GM19467 (cell line): Measurements from ENCODE around the gene GALK2.

Experiments
- ATAC-seq: cut with Tn5 transposase; IDR thresholded peaks from one replicate; pipeline ENCODE4 v1.9.1; 2021; ENCODE audit warnings: mild to moderate bottlenecking, moderate library complexity; ENCODE audit not compliant: unreplicated experiment

The GALK2 gene

DNA sequence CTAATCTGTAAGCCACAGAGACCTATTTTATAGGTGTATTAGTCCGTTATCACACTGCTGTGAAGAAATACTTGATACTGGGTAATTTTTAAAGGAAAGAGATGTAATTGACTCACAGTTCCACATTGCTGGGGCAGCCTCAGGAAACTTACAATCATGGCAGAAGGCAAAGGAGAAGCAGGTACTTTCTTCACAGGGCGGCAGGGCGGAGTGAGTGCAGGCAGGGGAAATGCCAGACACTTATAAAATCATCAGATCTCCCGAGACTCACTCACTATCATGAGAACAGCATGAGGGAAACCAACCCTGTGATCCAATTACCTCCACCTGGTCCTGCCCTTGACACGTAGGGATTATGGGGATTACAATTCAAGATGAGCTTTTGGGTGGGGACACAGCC is 108.7 kb downstream of the GALK2 start:
- ATAC-seq: no peak

DNA sequence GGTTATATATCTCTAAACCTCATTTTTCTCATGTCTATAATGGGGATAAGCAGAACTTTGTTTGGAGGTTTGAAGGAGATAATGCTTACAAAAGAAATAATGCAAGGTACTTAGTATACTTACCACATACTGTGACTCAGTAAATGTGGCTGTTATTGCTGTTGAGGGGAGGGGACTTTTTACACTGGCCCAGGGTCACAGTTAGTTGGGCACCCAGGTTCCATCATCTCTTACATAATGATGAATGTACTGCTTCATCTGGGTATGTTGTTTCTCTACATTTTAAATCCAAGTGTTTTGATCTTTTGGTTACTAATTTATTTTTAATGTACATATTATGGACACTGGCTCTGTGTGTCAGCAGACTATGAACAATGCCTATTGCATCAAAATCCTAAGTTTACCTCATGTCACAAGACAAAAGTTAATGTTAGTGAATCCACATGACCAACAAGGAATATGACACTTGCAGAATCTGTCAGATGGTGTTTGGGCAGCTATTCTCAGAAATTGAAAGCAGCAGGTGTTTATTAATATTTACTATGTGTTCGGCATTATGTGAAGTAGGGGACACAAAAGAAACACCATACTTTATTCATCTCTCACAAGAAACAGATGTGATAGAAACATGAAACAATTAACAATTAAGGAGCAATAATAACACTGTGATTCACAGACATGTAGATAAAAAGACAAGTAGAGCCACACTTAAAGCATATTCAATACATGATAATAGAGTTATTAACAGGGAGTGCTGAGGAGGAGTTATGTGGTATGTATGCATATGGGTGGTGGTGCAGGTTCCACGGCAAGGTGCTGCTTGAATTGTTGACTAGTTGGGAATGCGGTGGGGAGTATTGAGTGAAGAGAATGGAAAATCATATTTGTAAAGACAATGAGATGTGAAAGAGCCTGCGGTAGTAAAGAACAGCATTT is 109.7 kb downstream of the GALK2 start:
- no peak for ATAC-seq

DNA sequence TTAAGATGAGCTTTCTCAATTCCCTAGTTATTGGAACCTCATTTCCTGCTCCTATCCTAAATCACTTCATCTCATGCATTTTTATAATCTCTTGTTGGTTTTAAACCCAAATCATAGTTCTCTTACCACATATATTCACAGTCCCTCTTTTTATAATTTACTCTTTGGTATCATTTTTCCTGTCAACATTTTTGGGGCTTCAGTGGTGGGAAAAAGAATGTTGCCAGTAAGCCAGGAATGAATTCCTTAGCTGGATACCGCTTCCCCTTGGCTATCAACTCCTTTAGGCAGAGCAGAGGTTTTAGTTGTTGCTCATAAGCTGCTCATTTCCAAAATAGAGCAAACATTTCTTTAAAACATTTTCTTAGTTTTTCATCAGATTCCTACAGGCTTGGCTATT is 112.3 kb downstream of the GALK2 start:
- no peak for ATAC-seq

DNA sequence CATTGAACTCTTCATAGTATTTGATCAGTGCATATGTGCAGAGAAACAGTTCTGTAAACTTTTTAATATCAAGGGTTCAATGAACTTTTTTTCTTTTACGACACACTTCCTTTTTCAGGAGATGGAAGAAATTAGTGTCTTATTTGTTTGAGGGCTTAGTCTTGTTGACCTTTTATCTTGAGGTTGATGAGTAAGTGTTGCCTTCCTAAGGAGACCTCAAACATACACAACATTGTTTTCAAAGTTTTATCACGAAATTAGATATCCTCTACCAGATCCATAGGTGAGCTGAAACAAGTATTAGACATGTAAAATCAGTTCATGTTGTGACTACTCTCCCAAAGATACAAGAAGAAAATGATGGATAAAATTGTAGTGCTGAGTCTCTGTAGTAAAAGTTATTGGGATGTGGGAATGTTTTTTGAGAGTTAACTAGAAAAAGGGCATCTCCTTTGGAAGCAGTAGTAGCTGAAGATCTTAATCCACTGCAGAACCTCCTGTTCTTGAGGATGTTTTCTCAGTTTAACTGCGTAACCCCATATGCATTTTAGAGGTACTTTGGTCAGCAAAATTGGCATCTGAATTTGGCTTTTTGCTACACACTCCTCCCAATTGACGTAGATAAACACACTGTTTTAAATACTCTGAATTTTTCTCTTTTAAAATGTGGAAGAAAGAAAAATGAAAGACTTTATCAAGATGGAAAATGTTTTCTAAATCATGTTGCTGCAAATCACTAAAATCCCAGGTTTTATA is 116.8 kb downstream of the GALK2 start:
- ATAC-seq: no peak

DNA sequence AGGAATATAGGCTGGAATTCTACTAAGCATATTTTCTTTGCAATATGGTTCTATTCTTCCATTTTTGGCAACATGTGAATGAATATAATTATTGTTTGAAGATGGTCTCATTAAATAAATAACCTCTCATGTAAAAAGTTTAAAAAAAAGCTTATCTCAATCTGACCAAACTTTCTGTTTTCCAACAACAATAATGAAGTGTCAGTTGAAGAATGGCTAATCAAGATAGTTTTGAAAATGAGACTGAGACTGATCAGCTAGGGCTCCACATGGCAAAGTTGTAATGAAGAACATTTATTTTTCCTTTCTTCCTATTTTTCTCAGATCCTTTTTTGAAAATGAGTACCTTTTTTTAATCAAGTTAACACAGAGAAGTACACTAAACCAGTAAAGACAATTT is 117.4 kb downstream of the GALK2 start:
- ATAC-seq: no peak

DNA sequence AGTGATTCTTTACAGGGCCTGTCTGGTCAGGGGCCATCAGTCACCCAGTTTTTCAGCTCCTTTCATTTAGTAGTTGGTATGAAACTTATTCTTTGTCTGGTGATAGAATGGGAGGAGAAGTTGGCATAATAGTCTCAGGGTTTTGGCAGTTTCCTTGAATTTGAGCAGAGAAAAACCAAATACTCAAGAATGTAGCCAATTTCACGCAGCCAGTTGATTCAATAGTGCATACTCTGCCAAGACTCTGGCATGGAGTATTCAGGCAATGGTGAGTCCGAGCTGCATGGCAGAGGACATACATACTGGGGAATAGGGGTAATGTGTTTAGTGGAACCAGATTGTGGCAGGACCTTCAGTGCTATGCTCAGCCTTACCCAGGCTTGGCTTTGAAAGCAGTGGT is 118.3 kb downstream of the GALK2 start:
- ATAC-seq: no peak

DNA sequence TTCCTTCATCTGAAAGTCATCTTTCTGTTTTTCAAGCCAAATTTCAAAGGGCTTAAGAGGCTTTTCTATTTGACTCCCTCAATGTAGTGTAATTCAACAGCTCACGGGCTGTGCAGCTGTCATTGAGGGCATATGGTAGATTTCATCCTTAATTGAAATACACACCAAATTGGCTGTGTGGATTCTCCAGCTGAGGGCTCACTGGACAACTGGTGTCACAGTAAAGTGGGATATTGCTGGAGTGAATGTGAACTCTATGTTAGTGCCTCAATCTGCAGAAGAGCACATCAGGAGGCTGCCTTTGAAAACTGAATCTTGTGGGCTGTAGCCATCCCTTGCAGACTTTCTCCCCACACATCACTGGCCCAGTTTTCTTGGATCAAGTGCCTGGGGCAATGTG is 120.1 kb downstream of the GALK2 start:
- no peak for ATAC-seq

DNA sequence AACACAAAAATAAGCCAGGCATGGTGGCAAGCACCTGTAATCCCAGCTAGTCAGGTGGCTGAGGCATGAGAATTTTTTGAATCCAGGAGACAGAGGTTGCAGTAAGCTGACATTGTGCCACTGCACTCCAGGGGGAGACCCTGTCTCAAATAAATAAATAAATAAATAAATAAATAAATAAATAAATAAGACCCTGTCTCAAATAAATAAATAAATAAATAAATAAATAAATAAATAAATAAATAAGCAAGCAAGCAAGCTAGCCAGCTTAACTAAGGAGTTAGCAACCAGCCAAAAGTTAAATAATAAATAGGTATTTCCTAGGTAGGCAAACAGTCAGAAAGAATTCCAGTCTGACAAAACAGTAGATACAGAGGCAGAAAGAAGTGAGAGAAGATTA is 123.9 kb downstream of the GALK2 start:
- ATAC-seq: no peak

DNA sequence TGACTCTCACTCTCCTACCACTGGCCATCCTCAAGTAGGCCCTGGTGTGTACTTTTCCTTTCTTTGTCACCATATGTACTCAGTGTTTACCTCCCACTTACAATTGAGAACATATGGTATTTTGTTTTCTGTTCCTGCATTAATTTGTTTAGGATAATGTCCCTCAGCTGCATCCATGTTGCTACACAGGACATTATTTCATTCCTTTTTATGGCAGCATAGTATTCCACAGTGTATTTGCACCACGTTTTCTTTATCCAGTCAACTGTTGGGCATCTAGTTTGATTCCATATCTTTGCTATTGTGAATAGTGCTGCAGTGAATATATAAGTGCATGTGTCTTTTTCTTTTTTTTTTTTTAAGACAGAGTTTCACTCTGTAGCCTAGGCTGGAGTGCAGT is 126.2 kb downstream of the GALK2 start:
- ATAC-seq: no peak

DNA sequence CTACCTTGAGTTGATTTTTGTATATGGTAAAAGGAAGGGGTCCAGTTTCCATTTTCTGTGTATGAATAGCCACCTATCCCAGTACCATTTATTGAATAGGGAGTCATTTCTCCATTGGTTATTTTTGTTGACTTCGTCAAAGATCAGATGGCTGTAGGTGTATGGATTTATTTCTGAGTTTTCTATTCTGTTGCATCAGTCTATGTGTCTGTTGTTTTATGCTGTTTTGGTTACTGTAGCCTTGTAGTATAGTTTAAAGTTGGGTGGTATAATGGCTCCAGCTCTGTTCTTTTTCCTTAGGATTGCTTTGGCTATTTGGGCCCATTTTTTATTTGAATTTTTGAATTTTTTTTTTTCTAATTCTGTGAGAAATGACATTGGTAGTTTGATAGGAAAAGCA is 127.5 kb downstream of the GALK2 start:
- ATAC-seq: no peak

DNA sequence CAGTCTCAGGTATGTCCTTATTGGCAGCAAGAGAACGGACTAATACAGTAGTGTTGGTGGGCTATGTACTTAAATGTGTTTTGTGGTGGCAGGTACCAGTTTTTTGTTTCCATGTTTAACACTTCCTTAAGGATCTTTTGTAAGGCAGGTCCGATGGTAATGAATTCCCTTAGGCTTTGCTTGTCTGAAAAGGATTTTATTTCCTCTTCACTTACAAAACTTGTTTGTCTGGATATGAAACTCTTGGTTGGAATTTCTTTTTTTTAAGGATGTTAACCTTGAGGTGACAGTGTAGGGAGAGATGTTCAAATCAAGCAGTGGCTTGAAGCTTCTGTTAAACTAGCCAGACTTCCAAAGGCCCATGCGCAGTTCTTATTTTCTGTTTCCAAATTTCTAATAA is 130.8 kb downstream of the GALK2 start:
- ATAC-seq: no peak

DNA sequence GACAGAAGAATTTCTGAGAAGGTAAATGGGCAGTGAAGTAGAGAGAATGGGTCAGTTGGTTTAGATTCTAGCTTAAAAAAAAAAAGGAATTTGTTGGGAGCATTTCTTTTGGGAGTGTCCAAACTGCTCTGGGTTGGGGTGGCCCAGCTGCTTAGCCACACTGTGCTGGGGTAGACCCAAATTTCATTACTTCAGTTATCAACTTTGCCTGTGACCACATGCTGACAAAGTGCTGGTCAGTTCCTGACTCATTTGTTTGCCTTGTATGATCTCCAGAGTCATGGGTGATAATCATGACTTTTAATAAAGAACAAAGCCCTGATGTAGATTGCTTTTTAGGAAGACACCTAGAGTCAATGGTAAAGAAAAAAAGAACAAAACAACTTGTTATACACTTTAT is 131.5 kb downstream of the GALK2 start:
- ATAC-seq: no peak

DNA sequence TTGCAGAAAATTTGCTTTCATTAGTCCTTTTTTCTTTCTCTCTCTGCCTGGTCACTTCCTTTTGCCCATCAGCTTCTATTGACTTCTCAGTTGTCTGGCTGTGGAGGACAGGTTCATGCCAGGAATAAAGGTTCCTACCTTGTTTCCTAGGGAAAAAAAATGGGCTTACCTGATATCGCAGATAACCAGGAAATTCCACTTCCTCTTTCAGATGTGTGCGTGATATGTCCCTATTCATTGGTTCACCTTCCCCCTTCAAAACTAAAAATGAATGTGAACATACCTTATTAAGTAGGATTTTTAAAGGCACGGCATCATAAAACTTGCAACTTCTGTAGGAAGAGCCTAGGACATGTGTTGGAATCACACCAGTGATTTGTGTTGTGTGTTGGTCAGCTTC is 133.0 kb downstream of the GALK2 start:
- ATAC-seq: no peak

DNA sequence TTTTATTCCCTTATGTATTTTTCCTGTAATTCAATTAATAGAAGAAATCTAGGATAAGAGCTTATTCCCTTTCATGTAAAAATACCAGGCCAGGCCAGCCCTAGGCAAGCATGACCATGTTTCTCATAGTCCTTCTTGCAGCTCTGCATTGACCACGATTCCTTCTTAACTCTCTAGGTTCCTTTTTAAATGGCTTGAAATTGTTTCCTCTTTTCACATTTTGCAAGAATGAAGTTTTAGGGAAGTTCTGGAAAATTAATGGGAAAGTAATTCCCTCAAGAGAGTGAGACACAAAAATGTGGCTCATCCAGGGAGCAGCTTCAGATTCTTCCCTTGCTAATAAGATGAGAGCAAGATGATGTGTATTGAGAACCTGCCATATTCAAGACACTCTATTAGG is 136.5 kb downstream of the GALK2 start:
- ATAC-seq: no peak

DNA sequence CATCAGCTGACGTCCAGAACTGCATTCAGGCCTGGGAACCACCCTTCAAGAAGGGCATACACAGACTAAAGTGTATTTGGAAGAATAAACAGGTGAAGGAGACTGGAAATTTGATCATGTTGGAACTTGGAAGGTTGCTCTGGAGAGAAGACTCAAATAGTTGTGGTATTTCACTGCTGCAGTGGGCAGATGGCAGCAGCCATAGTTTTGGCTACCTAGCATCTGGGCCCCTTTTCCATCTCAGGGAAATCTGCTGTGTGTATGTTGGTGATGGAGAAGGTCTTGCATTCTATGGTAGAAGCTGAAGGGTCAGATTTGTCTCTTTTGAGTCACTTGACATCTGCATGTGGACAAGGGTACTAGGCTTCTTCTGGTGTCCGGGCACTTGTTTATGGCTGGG is 138.6 kb downstream of the GALK2 start:
- no peak for ATAC-seq

DNA sequence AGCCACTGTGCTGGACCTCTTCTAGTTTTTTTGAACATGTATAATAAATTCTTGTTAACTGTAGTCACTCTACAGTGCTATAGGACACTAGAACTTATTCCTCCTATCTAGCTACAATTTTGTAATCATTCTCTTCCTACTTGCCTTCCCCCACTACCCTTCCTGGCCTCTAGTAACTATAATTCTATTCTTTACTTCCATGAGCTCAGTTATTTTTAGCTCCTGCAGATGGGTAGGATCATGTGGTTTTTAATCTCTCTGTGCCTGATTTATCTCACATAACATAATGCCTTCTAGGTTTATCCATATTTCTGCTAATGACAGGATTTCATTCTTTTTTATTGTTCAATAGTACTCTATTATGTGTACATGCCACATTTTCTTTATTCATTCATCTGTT is 139.8 kb downstream of the GALK2 start:
- no peak for ATAC-seq

DNA sequence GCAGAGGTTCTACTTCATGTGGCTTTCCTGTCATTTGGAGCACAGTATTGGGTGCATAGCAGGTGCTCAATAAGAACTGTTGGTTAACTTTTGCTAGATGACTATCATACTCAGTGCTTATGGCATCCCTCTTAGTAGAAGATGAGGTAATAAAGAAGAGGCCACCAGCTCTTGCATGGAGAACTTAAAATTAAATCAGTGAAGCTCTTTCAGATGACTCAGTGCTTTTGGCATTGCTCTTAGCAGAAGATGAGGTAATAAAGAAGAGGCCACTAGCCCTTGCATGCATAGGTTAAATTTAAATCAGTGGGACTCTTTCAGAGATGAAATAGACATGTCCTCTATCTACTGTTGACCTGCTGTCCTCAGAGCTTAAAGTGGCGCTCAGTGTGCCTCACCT is 143.6 kb downstream of the GALK2 start:
- no peak for ATAC-seq

DNA sequence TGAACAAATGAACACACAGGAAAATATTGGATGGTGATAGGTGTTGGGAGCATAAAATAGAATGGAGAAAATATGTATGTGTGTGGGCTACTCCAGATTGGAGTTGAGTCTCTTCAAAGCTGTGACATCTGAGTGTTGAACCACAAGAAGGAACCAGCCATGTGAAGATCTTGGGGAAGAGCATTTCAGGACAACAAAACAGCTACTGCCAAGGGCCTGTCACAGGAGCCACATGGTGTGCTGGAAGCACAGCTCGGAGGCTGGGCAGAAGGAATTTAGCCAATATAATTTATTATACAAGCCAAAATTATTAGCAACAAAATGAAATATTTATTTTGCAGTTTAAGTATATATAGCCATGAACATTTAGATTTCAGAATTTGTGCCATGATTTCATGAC is 144.7 kb downstream of the GALK2 start:
- no peak for ATAC-seq

DNA sequence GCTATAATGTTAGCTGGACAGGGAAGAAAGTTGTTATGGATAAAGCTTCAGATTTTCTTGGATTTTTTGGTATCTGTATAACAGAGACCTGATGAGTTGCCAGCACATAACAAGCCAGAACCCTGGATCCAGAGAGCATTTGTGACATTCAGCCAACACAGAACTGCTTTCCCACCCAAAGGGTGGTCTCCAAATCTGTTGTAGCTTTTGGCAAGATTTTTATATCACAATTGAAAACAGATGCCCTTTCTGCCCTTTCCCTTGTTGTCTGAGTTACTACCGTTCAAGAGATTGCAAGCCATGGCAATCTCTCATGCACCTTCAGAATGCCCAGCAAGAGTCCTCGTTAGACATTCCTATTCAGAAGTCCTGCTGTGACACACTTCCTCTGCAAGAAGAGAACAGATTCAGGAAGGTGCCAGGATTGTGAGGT is 145.4 kb downstream of the GALK2 start:
- ATAC-seq: no peak

DNA sequence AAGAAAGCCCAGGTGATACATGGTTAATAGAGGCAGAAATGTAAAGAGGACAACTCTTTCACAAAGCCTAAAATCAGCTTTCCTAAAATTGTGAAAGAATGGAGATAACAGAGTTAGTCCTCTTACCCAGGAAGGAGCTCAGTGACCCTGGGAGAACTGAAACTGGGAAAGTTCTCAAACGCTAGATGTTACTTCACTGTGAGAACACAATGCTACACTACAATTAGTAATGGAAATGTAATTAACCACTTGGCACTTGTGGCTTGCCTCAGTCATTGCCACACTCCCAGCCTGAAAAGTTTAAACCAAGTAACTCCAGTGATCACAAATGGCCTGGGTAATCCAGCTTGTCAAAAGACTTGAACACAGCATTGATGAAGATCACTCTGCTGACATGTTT is 150.3 kb downstream of the GALK2 start:
- no peak for ATAC-seq

DNA sequence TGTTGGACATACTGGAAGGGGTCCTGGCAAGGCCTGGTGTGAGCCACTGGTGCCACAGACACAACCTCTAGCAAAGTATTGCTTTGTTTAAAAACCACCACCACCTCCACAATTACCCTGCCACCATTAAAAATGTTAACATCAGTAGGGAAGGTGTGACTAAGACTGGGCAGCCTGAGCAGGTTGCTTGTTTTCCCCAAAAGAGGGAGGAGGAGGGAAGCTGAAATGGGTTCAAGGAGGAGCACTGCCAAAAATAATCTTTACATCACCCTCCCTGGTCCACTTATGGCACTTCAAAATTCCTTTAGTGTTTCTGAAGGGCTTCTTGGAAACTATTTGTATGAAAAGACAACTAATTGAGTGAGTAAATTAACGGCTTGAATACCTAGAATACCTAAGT is 153.2 kb downstream of the GALK2 start:
- ATAC-seq: no peak

DNA sequence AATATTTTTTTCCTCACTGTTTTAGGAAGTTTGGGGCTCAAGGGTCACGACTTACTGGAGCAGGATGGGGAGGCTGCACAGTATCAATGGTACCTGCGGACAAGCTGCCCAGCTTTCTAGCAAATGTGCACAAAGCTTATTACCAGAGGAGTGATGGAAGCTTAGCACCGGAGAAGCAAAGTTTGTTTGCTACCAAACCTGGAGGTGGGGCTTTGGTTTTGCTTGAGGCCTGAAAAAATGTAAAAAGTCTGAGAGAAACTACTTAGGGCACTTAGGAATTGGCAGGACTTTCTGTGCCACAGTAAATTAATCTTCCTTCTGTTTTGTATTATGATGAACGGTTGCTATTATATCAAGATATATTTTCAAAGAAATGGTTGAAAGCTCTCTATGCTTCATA is 157.9 kb downstream of the GALK2 start:
- ATAC-seq: no peak
